HepG2 (cell line): ENCODE data around the gene ZMYND8. TPM values are rescaled to one million over a fixed set of nuclear protein-coding genes. Genes with fewer than 3 reads are reported as not detected.

ENCODE experiments used
- ATF7-NPFF ChIP-seq: sonication (generic); formaldehyde crosslinking; IDR thresholded peaks from 2 replicates; pipeline ENCODE4 v1.8.1; 2023; ENCODE audit warnings: mild to moderate bottlenecking, low read depth, missing genetic modification reagents, moderate library complexity
- CHCHD3 ChIP-seq: sonication (generic); formaldehyde crosslinking; IDR thresholded peaks from 2 replicates; pipeline ENCODE4 v1.8.0; 2022; ENCODE audit warnings: mild to moderate bottlenecking, missing genetic modification reagents, moderate library complexity
- ERF ChIP-seq: IDR thresholded peaks from 2 replicates; pipeline ENCODE4 v1.6.1; 2018; ENCODE audit warnings: missing biosample characterization, missing genetic modification reagents
- HIC2 ChIP-seq: sonication (generic); formaldehyde crosslinking; IDR thresholded peaks from 2 replicates; pipeline ENCODE4 v1.9.0; 2022; ENCODE audit warnings: low read depth, missing genetic modification reagents
- IRF2 ChIP-seq: IDR thresholded peaks from 2 replicates; pipeline ENCODE4 v1.6.1; 2018; ENCODE audit warnings: missing genetic modification reagents, missing compliant biosample characterization
- KMT2A ChIP-seq: sonication (generic); formaldehyde crosslinking; IDR thresholded peaks from 2 replicates; pipeline ENCODE4 v1.4.0; 2020; ENCODE audit warnings: missing genetic modification reagents
- MAX ChIP-seq: IDR thresholded peaks from 2 replicates; pipeline ENCODE4 v1.6.1; 2012; ENCODE audit warnings: inconsistent platforms
- MED13 ChIP-seq: sonication (generic); formaldehyde crosslinking; IDR thresholded peaks from 2 replicates; pipeline ENCODE4 v1.5.0; 2020; ENCODE audit warnings: missing genetic modification reagents
- REPIN1 ChIP-seq: sonication (generic); formaldehyde crosslinking; IDR thresholded peaks from 2 replicates; pipeline ENCODE4 v1.8.0; 2022; ENCODE audit warnings: missing genetic modification reagents, low read depth, mild to moderate bottlenecking, borderline replicate concordance
- SATB2 ChIP-seq: sonication (generic); formaldehyde crosslinking; IDR thresholded peaks from 2 replicates; pipeline ENCODE4 v1.5.0; 2020; ENCODE audit warnings: missing genetic modification reagents
- TBL1XR1 ChIP-seq: fragments of 150-350 bp; IDR thresholded peaks from 2 replicates; pipeline ENCODE4 v1.6.1; 2014; ENCODE audit warnings: borderline replicate concordance, low read length; ENCODE audit not compliant: partially characterized antibody
- ZBTB3 ChIP-seq: sonication (generic); formaldehyde crosslinking; IDR thresholded peaks from 2 replicates; pipeline ENCODE4 v1.4.0; 2020; ENCODE audit warnings: low read depth, mild to moderate bottlenecking, moderate library complexity, missing genetic modification reagents, borderline replicate concordance
- ZMAT5 ChIP-seq: sonication (generic); formaldehyde crosslinking; IDR thresholded peaks from 2 replicates; pipeline ENCODE4 v1.5.0; 2020; ENCODE audit warnings: mild to moderate bottlenecking, low read depth, missing genetic modification reagents, borderline replicate concordance
- ZNF501 ChIP-seq: sonication (generic); formaldehyde crosslinking; IDR thresholded peaks from 2 replicates; pipeline ENCODE4 v1.5.1; 2020; ENCODE audit warnings: mild to moderate bottlenecking, moderate library complexity, missing genetic modification reagents
- ZNF564 ChIP-seq: sonication (generic); formaldehyde crosslinking; IDR thresholded peaks from 2 replicates; pipeline ENCODE4 v1.8.1; 2023; ENCODE audit warnings: mild to moderate bottlenecking, missing genetic modification reagents
- ZNF574 ChIP-seq: sonication (generic); formaldehyde crosslinking; IDR thresholded peaks from 2 replicates; pipeline ENCODE4 v1.4.0; 2020; ENCODE audit warnings: missing genetic modification reagents
- polyA plus RNA-seq, 8 experiments: library from polyadenylated mRNA; depleted of rRNA in 3 of 8; stranded (reverse) in 7 of 8; unstranded in 1 of 8; fragments of >200 nt; fragmentation: Illumina TruSeq in 4 of 8; extraction: Trizol in 4 of 8; gene quantifications; 2 replicates each; pipeline versions ENCODE4 v1.2.1 to v1.2.3, GENCODE V29; 2011 to 2016; ENCODE audit warnings: low read depth in 4 of 8, missing spikeins in 1 of 8, mixed read lengths in 1 of 8; ENCODE audit not compliant: insufficient read depth in 1 of 8
- total RNA-seq, 5 experiments: library from RNA; depleted of rRNA; stranded (reverse); fragments of >200 nt; fragmentation: Illumina TruSeq; extraction: Trizol; gene quantifications; 2 replicates each; pipeline ENCODE4 v1.2.3, GENCODE V29; 2016; ENCODE audit warnings: low read depth in 1 of 5
- TF ChIP-seq, protein P1 (sequence below): sonication (generic); formaldehyde crosslinking; IDR thresholded peaks from 2 replicates; pipeline ENCODE4 v1.4.0; 2020; ENCODE audit warnings: missing genetic modification reagents
- TF ChIP-seq, protein P2 (sequence below): IDR thresholded peaks from 2 replicates; pipeline ENCODE4 v1.4.0; 2020; ENCODE audit warnings: mild to moderate bottlenecking, missing genetic modification reagents

ZMYND8 gene
- total and polyA plus RNA-seq, 2 of the 13 experiments (the other 11 are each of a cell fraction or from before 2014, with no cell fraction given): 53.9 to 84.7 TPM

DNA sequence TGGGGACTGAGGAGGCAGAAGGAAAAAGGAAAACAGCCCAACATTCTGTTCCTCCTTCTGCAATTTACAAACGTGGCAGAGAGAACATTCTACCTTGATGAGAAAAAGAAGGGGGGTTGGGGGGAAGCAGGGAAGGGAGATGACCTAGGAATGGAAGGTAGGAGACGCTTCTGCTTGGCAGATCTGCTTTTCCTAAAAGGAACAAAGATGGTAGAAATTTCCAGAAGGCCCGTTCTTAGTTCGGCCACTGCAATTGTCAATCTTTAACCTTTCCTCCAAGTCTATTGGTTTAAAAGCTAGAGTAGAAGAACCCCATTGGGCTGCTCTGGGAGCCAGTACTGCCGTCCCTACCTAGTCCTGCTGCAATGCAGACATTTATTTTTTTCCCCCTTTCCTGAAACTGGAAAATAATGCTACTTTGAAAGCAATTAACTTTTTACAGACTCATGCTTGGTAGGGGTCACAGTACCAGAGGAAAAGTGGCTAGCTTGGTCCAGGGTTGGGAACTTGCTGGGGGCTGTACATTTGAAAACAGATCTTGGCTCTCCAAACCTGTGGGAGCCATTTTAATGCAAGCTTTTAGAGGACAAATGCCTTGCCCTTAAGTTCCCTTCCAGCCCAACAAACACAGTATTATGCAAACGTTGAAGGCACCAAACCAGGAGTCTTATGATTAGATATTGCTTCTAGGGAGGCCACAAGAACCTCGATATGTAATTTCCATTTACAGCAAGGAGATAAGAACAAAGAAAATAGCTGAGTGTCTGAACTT lies 2.6 kb downstream of the ZMYND8 start (continued):
- TF ChIP-seq ZMAT5 (CRISPR knock-in tag): no peak
- no peak for TF ChIP-seq CHCHD3 (CRISPR knock-in tag)
- TF ChIP-seq ZNF501 (CRISPR knock-in tag): 0 out of 2 replicates have a peak, but pooled peaks have one; percentile 30
- peak; percentile 15 for TF ChIP-seq TBL1XR1
- TF ChIP-seq IRF2 (CRISPR knock-in tag): no peak
- TF ChIP-seq ZNF564 (CRISPR knock-in tag): no peak
- TF ChIP-seq ATF7-NPFF (CRISPR knock-in tag): no peak
- no peak for TF ChIP-seq REPIN1 (CRISPR knock-in tag)
- no peak for TF ChIP-seq ZNF574 (CRISPR knock-in tag)
- no peak for TF ChIP-seq MED13
- TF ChIP-seq, protein P1, sequence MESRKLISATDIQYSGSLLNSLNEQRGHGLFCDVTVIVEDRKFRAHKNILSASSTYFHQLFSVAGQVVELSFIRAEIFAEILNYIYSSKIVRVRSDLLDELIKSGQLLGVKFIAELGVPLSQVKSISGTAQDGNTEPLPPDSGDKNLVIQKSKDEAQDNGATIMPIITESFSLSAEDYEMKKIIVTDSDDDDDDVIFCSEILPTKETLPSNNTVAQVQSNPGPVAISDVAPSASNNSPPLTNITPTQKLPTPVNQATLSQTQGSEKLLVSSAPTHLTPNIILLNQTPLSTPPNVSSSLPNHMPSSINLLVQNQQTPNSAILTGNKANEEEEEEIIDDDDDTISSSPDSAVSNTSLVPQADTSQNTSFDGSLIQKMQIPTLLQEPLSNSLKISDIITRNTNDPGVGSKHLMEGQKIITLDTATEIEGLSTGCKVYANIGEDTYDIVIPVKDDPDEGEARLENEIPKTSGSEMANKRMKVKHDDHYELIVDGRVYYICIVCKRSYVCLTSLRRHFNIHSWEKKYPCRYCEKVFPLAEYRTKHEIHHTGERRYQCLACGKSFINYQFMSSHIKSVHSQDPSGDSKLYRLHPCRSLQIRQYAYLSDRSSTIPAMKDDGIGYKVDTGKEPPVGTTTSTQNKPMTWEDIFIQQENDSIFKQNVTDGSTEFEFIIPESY (CRISPR knock-in tag): no peak
- TF ChIP-seq, protein P2, sequence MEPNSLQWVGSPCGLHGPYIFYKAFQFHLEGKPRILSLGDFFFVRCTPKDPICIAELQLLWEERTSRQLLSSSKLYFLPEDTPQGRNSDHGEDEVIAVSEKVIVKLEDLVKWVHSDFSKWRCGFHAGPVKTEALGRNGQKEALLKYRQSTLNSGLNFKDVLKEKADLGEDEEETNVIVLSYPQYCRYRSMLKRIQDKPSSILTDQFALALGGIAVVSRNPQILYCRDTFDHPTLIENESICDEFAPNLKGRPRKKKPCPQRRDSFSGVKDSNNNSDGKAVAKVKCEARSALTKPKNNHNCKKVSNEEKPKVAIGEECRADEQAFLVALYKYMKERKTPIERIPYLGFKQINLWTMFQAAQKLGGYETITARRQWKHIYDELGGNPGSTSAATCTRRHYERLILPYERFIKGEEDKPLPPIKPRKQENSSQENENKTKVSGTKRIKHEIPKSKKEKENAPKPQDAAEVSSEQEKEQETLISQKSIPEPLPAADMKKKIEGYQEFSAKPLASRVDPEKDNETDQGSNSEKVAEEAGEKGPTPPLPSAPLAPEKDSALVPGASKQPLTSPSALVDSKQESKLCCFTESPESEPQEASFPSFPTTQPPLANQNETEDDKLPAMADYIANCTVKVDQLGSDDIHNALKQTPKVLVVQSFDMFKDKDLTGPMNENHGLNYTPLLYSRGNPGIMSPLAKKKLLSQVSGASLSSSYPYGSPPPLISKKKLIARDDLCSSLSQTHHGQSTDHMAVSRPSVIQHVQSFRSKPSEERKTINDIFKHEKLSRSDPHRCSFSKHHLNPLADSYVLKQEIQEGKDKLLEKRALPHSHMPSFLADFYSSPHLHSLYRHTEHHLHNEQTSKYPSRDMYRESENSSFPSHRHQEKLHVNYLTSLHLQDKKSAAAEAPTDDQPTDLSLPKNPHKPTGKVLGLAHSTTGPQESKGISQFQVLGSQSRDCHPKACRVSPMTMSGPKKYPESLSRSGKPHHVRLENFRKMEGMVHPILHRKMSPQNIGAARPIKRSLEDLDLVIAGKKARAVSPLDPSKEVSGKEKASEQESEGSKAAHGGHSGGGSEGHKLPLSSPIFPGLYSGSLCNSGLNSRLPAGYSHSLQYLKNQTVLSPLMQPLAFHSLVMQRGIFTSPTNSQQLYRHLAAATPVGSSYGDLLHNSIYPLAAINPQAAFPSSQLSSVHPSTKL (CRISPR knock-in tag): peak; percentile 29
- TF ChIP-seq KMT2A (CRISPR knock-in tag): no peak
- 0 out of 2 replicates have a peak, but pooled peaks have one; percentile 61 for TF ChIP-seq ZBTB3 (CRISPR knock-in tag)
- no peak for TF ChIP-seq ERF (CRISPR knock-in tag)
- no peak for TF ChIP-seq SATB2 (CRISPR knock-in tag)
- TF ChIP-seq HIC2 (CRISPR knock-in tag): no peak
- TF ChIP-seq MAX: no peak
